ENCODE results near the gene NR3C2. TPM values are rescaled to one million over a fixed set of nuclear protein-coding genes. Genes with fewer than 3 reads are reported as not detected.

NR3C2 gene
- total and polyA plus RNA-seq, 4 donors, result 2.8 to 43.9 (median 11.5) TPM

DNA sequence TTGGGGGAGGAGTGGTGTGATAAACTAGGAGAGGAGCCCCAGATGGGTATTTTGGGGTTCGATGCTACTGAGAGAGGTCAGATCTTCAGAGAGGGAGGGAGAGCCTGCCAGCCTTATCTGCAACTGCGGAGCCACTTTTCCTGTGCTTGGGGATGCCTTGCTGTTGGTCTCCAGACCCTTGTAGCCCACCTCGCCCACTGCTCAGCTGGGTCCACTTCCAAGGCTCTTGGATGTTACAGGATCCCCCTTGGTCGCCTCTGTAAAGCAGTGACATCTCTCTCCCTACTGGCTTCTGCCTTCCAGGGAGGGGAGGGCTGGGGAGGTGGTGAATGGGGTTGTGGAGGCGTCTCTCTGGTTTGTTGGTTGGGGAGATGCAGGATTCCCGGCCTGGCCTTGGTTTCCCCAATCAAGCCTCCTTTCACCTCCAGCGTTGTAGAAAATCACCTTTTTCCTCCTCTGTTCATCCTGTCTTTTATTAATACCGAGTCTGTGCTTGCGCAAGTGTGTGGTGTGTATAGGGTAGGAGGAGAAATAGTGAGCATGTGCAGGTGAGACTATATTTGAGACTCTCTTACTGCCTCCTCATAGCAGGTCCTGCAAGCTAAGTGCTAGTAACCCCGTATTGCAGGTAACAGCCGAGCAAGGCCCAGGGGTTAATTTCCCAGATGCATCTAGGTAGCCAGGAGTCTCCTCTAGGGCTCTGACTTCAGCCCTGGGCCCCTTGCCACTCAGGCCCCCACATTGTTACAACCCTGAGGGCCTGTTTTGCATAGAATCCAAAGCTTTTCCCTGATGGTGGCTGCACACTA, 372.9 kb downstream of the NR3C2 start:
- TF ChIP-seq, protein P1, sequence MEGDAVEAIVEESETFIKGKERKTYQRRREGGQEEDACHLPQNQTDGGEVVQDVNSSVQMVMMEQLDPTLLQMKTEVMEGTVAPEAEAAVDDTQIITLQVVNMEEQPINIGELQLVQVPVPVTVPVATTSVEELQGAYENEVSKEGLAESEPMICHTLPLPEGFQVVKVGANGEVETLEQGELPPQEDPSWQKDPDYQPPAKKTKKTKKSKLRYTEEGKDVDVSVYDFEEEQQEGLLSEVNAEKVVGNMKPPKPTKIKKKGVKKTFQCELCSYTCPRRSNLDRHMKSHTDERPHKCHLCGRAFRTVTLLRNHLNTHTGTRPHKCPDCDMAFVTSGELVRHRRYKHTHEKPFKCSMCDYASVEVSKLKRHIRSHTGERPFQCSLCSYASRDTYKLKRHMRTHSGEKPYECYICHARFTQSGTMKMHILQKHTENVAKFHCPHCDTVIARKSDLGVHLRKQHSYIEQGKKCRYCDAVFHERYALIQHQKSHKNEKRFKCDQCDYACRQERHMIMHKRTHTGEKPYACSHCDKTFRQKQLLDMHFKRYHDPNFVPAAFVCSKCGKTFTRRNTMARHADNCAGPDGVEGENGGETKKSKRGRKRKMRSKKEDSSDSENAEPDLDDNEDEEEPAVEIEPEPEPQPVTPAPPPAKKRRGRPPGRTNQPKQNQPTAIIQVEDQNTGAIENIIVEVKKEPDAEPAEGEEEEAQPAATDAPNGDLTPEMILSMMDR (IDR thresholded peaks at IDR 0.05; ENCODE audit: control extremely low read depth, extremely low read depth), result no peak
- peaks cover 3 to 17% (median 7%) of the 10 kb centered on the region in 4 donors for H3K36me3 ChIP-seq (ENCODE audit: control insufficient read depth in 4 of 4, insufficient read depth in 4 of 4, low read length in 4 of 4)
- H3K27ac ChIP-seq (ENCODE audit: low read depth in 1 of 2, low read length in 1 of 2), result no peak overlapping the region
- DNase-seq (no peak), ATAC-seq (ENCODE audit: insufficient read depth, low FRiP score) (no peak)
- peaks cover 2 to 12% (median 8%) of the 10 kb centered on the region in 5 donors for H3K4me1 ChIP-seq (ENCODE audit: control insufficient read depth in 5 of 5, insufficient read depth in 5 of 5, low read length in 5 of 5)
- H3K4me3 ChIP-seq, result no peak overlapping the region
- 90 to 93% methylated on average over 11 of the region's 11 CpGs for WGBS, 2 donors
- H3K9me3 ChIP-seq (ENCODE audit: control insufficient read depth in 4 of 4, insufficient read depth in 3 of 4, low read length in 3 of 4), result no peaks in the 10 kb centered on the region
- no peaks in the 10 kb centered on the region for H3K27me3 ChIP-seq (ENCODE audit: control insufficient read depth in 3 of 3, insufficient read depth in 3 of 3, low read length in 2 of 3)
- H3K9ac ChIP-seq (ENCODE audit: insufficient read depth in 1 of 2, low read length in 2 of 2), result no peak overlapping the region

DNA sequence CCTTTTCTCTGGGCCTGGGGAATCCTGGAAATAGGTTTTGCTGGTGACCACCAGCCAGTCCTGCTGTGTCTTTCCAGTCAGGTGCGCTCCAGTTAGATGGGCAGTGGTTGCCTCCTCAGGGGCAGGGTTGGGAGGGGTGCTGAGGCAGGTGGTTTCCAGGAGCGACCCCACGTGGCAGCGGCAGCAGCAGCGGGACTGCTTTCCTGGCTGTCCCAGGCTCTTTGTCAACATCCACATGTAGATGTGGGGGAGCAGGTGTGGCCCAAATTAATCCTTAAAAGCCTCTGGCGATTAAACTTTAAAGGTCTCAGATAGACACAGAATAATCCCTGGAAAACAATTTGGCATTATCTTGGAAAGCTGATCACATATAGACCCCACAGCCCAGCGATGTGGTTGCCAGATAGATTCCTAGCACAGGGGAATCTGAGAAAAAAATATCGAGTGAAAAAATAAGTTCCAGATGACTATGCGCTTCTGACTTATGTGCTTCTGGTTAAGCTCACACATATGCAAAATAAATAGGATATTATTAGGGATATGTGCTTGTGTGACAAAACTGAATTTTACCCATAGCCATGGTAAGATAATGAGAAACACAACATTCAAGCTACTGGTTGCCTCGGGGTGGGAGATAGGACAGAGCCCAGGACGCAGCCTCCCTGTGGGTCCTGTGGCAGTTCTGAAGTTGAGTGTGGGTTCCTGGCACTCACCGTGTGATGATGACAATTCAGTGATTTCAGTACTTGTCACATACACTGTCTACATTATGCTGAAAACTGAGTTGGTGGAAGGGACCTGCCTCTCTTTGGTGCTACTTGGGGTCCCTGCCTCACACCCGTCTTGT, 373.9 kb downstream of the NR3C2 start:
- WGBS, 2 donors, result 86 to 89% methylated on average over 13 of the region's 13 CpGs

DNA sequence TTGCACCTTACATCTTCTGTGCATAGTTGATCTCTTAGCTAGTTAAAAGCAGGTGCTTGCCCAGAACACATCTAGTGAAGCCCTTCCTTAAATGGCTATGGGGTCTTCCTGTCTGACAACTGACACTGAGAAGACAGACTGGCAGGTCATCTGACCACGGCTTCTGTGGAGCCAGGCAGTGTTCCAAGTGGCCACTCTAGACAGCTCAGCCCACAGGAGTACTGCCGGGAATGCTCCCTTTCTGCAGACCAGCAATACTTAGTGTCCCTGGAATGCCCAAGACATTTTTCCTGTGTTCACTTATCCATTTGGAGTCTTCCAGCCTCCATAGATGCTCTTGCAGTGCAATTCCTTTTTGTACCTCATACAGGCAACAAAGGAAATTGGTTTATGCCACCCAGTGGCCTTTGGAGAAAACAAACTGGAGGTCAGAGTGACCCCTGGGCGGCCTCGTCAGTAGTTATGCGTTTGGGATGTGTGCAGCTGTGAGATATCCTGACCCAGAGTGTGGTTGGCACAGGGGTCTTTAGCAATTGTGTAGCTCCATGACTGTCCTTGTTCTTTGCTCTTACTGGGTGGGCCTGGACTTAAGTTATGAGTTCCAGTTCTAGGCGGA, 374.8 kb downstream of the NR3C2 start:
- Histone ChIP-seq H3K27me3 (ENCODE audit: control insufficient read depth in 3 of 3, insufficient read depth in 3 of 3, low read length in 2 of 3) (no peaks in the 10 kb centered on the region), H3K9me3 (ENCODE audit: control insufficient read depth in 4 of 4, insufficient read depth in 3 of 4, low read length in 3 of 4) (no peaks in the 10 kb centered on the region), H3K4me1 (ENCODE audit: control insufficient read depth in 5 of 5, insufficient read depth in 5 of 5, low read length in 5 of 5) (peaks cover 4 to 12% (median 8%) of the 10 kb centered on the region in 5 donors), H3K9ac (ENCODE audit: insufficient read depth in 1 of 2, low read length in 2 of 2) (no peak overlapping the region), H3K36me3 (ENCODE audit: control insufficient read depth in 4 of 4, insufficient read depth in 4 of 4, low read length in 4 of 4) (peaks cover 0 to 13% (median 4%) of the 10 kb centered on the region in 4 donors), H3K4me3 (no peak overlapping the region), H3K27ac (ENCODE audit: low read depth in 1 of 2, low read length in 1 of 2) (no peak overlapping the region)
- 76 to 91% methylated on average over 6 of the region's 6 CpGs for WGBS, 2 donors
- TF ChIP-seq, protein P1 (IDR thresholded peaks at IDR 0.05; ENCODE audit: control extremely low read depth, extremely low read depth), result no peak
- DNase-seq (peak in 1 of 3 donors; percentile 11), ATAC-seq (ENCODE audit: insufficient read depth, low FRiP score) (no peak)

More for the DNA sequence above, 373.9 kb downstream of the NR3C2 start:
- Histone ChIP-seq H3K9me3 (ENCODE audit: control insufficient read depth in 4 of 4, insufficient read depth in 3 of 4, low read length in 3 of 4) (no peaks in the 10 kb centered on the region), H3K9ac (ENCODE audit: insufficient read depth in 1 of 2, low read length in 2 of 2) (no peak overlapping the region), H3K27ac (ENCODE audit: low read depth in 1 of 2, low read length in 1 of 2) (no peak overlapping the region), H3K4me1 (ENCODE audit: control insufficient read depth in 5 of 5, insufficient read depth in 5 of 5, low read length in 5 of 5) (peaks cover 2 to 12% (median 8%) of the 10 kb centered on the region in 5 donors), H3K4me3 (no peak overlapping the region), H3K36me3 (ENCODE audit: control insufficient read depth in 4 of 4, insufficient read depth in 4 of 4, low read length in 4 of 4) (peaks cover 2 to 20% (median 6%) of the 10 kb centered on the region in 4 donors), H3K27me3 (ENCODE audit: control insufficient read depth in 3 of 3, insufficient read depth in 3 of 3, low read length in 2 of 3) (no peaks in the 10 kb centered on the region)
- ATAC-seq (ENCODE audit: insufficient read depth, low FRiP score), result no peak
- peak in 1 of 3 donors; percentile 9 for DNase-seq
- TF ChIP-seq, protein P1 (IDR thresholded peaks at IDR 0.05; ENCODE audit: control extremely low read depth, extremely low read depth), result no peak

Measured in lung (tissue), 12 donors.